ENCODE results near the gene QKI.

Gene QKI

DNA sequence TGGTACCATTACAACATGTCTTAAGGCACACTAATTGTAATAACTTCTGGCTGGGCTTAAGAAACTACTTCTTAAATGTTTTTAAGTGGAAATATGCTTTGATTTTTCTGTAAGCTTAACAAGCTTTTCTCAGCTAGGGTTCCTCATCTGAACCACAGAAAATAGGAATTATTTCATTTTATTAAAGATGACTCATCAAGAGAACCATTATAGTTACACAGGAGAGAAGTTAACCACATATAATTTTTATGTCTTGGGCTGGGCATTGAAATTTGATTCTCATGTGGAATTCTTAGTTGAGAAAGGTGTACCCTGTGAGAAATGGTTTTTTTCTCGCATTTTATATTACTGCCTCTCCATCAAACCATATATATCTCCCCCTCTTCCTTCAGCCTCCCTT is 75.1 kb downstream of the QKI start:
- peak; percentile 2 for DNase-seq (ENCODE audit: low read depth)

DNA sequence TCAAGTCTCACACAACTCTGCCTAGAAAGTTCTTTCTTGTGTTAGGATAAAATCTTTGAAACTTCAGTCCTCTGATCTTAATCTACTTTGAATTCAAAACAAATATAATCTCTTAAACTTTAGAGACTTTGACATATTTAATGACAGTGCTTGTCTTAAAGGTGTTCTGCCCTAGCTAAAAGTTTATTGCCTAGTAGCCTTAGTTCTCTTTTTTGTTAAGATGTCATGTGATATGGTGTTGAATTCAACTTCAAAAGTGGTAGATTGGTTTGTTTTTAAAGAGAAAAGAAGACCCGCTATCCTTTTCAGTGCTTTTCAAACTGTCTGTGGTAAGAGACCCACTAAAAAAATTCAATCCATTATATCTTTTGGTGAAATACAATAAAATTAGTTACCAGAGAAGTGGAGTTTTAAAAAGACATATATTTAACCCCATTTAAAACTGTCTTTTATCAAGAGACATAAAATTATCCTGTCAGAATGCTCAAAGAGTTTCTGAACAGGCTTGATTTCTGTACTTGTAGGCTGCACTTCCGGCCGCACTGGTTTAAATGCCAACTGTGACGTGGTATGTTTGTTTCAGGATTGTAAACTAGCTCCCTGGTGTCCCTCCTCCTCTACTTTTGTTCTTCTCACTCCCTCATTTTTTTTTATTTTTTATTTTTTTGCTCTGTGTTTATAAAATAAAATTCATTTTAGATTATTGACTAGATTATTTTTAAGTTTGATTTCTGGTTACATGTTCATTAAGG is 76.5 kb downstream of the QKI start:
- DNase-seq (ENCODE audit: low read depth): peak; percentile 44

DNA sequence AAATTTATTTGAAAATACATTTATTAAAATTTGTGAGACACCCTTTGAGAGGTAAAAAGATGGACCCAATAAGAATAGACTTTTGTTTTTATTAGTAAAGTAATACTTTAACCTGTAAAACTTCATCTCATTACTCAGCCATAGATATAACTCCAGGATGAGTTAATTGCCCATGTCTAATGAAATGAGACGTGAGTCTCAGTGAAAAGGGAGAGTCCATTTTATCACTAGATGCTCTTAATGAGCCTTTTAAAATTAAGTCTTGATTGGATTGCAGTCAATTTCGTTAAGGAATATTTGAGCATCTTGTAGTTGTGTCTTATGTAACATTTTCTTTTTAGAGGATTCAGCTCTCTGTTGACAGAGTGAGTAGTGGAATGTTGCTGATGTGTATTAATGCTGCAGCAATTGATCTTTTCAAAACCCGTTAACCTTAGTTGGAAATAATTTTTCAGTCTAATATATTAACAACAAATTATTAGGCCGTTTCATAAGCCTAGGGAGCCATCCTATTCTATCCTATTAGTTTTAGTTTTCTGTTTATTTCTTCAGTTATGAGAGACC is 77.3 kb downstream of the QKI start:
- no peak for DNase-seq (ENCODE audit: low read depth)

DNA sequence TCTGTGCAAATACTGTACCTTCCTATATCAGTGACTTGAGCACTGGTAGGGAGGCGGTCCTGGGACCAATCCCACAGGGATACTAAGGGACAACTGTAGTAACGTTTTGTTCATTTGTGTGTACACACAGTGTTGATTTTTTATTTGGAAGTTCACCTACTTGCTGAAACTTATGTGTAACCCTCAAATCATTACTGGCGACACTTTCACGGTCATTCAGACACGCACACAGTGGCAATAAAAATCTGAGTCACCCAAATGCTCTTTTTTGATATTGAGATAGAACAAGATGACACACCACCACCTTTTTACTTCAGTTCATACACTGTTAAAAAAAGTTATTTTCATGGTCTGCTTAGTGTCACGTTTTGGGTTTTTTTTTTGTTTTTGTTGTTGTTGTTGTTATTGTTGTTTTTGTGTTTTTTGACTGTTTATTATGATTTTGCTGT is 79.8 kb downstream of the QKI start:
- DNase-seq (ENCODE audit: low read depth): no peak

DNA sequence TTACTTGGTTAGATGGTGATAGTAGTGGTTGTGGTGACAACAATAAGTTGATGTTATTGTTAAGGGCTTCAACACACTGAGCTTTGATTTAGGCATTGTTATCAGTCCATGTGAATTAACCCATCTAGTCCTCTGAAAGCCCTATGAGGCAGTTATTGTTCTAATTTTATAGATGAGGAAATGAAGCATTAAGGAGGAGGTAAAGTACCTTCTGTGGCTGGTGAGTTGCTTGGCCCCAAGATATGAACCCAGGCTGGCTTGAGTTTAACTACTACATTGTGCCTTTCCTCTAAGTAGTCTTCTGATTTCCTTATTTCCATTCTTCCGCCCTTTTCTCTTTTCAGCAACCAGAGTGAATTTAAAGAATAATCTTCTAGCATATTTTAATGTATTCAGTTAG is 81.7 kb downstream of the QKI start:
- no peak for DNase-seq (ENCODE audit: low read depth)

DNA sequence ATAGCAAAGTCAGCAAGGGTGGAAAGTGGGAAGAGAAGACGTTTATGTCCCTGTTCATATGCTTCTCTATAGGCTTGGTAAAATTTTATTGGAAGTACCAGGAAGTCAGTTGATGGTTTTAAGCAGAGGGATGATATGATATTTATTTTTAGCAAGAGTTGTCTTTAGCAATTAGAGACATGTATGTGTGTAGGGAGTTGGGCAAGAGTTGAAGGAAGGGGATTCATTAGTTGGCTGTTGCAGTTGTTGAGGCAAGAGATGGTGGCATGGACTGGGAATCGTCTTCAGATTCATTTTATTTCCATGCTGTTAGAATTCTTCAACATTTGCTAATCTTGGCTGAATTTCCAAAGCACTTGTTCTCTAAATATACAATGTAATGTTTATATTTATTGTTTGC is 85.6 kb downstream of the QKI start:
- no peak for DNase-seq (ENCODE audit: low read depth)

DNA sequence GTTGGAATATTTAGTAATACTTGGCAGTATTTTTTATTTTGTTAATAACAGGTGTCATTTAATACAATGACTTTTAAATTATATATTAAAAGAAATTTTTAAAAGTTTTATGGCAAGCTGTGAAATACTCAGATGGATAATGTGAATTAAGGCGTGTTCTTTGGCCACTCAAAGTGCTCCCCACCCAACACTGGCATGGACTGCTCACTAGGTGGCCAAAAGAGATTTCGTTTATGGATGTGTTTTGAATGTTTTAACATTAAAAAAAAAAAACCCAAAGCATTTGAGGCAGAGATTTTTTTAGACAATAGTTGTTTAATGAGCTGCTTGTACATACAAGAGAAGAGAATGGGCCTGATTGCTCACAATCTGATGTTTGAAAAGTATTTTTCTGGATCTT is 86.5 kb downstream of the QKI start:
- no peak for DNase-seq (ENCODE audit: low read depth)

DNA sequence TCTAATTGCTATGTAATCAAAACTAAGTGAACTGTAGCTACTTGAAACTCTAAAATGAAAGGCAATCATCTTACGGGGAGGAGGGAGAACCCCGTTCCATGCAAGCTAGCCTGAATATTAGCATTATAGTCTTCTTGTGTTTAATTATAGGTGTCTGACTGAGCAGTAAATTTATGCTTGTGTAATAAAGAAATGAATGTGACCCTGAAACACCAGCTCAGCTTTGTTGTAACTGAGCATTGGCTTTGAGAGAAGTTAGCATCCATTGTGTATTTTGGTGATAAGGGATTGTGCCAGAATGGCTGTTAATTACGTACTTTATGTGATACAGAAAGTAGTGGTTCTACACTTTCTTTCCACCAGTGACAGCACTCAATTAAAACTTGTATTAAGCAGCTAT is 86.9 kb downstream of the QKI start:
- no peak for DNase-seq (ENCODE audit: low read depth)

DNA sequence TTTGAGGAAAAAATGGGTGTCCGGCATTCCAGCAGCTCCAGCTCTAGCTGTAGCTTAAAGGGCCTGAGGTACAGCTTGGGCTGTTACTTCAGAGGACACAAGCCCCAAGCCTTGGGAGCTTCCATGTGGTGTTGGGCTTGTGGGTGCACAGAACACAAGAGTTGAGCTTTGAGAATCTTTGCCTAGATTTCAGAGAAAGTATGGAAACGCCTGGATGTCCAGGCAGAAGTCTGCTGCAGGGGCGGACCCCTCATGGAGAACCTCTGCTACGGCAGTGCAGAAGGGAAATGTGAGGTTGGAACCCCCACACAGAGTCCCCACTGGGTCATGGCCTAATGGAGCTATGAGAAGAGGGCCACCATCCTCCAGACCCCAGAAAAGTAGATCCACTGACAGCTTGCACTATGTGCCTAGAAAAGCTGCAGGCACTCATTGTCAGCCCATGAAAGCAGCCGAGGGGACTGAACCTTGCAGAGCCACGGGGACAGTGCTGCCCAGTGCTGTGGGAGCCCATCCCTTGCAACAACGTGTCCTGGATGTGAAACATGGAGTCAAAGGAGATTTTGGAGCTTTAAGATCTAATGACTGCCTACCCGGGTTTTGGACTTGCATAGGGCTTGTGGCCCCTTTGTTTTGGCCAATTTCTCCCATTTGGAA is 90.6 kb downstream of the QKI start:
- DNase-seq (ENCODE audit: low read depth): no peak

DNA sequence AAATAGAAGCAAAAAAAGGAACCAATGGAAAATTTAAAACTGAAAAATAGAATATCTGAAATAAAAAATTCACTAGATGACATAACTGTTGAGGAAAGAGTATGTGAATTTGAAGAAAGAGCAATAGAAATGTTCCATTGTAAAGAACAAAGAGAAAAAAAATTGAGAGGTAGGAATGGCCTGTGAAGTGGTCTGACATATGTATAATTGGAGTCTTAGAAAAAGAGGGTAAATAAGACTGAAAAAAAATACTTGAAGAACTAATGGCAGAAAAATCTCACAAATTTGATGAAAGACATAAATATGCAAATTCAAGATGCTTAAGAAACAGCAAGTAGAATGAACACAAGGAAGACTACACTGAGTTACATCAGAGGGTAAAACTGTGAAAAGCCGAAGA is 93.4 kb downstream of the QKI start:
- no peak for DNase-seq (ENCODE audit: low read depth)

DNA sequence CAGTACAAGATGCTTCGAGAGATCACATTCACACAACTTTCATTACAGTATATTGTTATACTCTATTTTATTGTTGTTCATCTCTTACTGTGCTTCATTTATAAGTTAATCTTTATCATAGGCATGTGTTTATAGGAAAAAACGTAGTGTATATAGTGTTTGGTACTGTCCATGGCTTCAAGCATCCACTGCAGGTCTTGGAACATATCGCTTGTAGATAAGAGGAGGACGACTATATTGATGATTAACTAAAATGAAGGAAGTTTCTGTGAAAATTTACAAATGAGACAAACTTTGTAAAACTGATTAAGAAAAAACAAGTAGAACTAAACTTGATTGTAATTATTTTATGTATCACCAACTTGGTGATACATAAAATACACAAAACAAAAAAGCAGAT is 98.5 kb downstream of the QKI start:
- DNase-seq (ENCODE audit: low read depth): no peak

DNA sequence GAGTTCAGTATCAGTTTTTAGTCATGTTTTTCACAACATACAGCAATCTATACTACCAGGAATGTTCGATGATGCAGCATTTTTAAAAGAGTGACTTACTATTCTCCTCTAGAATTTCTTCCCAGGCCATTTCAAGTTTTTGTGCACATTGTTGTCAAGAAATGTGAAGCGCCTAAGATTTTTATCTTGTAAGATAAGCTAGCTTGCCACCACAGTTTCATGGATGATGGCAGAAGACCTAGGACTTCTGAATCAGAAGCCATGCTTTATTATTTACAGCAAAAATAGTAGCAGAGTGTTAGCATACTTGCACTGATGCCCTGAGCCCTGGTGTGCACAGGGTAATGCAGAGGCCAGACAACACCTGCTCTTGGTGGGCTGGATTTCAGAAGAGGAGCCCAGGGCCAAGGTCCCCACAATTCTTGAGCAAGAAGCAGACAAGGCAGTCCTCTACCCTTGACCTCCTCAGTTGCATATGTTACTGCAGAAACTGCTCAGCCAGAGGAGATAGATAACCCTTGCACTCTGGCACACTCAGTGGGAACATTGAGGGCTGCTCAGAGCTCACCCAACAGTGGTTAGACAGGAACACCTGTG is 99.2 kb downstream of the QKI start:
- DNase-seq (ENCODE audit: low read depth): no peak

DNA sequence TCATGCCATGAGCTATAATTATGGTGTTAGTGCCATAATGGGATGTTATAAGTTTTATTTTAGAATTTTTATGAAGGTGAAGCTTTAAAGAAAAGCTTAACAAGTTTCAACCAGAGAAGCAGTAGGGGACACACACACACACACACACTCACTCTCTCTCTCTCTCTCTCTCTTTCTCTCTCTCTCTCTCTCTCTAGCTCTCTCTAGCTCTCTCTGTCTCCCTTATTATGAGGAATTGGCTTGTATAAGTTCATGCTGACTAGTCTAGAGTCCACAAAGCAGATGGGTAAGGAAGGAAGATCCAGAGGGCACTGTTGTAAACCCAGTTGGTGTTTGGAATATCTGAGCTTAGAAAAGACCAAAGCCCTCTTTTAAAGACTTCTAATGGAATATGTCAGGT is 102.4 kb downstream of the QKI start:
- no peak for DNase-seq (ENCODE audit: low read depth)

DNA sequence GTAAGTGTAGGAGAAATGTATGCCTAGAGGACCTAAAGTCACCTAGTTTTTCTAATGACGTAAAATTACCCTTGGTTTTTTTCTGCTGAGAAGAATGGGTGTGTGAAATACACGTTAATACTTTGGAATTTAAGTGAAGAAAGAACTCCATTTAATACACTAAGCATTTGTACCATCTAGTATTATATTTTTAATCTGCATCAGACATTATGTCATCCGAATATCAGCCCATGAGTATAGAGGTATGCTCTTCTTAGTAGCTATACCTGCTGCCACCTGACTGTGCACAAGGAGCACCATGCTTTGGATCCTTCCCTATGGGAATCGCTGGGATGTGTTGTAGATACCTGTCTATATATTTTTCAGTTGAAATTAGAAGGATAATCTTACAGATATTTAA is 106.4 kb downstream of the QKI start:
- no peak for DNase-seq (ENCODE audit: low read depth)

DNA sequence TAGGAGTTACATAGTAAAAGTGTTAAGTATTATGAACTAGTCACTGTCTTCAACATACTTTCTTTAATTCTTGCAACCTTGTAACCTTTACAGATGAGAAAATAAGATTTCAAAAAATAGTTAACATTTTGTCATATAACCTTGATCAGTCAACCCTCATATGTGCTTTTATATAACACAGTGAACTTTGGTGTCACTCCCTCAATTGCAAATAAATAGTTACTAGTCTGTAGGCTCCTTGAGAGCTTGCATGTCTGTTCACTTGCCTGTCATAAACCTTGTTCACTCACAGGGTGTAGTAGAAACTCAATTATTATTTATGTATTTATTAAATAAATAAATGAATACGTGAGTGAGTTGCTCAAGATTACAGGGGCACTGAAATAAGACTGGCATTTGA is 107.5 kb downstream of the QKI start:
- no peak for DNase-seq (ENCODE audit: low read depth)

DNA sequence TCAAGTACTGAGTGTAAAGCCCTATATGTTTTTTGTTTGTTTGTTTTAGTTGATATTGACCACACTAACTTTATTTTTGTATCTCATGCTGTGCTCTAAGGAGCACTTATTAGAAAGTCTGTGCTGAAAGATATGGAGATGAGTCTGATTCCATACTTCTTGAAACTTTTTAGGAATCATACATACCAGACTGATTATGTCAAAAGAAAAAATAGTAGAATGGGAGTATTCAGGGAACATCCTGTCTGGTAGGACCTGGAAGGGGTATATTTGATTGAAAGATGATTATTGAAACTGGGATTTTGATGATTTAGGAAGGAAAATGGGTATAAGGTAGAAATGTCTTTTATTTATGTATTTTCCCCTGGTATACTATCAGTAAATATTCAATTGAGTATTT is 111.4 kb downstream of the QKI start:
- no peak for DNase-seq (ENCODE audit: low read depth)

DNA sequence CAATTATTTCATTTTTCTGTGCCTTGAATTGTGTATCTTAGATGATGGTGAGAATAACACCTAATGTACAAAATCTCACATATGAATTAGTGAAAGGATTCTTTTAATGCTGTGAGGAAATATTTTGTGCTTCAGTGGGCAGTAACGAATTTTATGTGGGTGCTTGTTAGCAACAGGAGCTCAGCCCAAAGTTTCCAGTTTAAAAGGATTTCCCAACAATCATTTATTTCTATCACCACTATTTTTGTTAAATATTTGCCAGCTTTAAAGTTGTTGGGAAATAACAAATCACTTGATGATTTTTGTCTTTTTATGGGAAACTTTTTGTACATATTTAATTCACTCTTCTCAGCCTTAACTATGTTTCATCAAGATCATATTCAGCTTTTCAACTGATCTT is 111.8 kb downstream of the QKI start:
- no peak for DNase-seq (ENCODE audit: low read depth)

DNA sequence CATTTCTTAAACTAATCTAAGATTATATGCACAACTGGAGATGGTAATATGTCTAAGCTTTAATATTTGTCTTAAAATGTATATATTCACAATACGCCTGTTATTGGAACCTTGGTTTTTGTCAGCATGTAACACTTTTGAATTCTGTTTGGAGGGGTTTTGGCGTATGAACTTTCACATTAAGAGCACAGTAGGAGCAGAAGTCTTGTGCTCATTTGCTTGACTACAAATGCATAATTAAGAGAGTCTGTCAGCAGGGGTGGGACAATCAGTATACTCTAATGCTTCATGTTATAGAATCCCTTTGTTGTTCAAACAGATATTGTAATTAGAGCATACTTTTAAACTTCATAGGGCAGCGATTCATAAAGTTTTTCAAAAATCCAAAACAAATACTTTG is 112.8 kb downstream of the QKI start:
- no peak for DNase-seq (ENCODE audit: low read depth)

DNA sequence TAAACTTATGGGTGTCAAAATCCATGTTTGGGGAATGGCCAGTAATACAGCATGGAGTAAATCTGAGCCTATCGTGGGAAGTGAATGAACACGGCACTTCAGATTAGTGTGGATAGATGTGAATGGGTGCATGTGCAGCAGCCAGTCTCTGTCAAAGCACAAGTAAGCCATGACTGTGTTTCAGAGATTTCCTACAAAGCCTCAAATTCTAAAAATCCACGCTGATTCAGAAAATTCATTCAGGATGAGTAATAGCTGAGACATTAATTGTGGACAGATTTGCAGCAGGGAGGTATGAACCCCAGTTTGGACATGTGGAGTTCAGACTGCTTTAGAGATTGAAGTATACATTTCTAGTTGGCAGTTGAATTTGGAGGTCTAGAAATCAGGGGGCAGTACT is 115.1 kb downstream of the QKI start:
- peak; percentile 75 for DNase-seq (ENCODE audit: low read depth)

DNA sequence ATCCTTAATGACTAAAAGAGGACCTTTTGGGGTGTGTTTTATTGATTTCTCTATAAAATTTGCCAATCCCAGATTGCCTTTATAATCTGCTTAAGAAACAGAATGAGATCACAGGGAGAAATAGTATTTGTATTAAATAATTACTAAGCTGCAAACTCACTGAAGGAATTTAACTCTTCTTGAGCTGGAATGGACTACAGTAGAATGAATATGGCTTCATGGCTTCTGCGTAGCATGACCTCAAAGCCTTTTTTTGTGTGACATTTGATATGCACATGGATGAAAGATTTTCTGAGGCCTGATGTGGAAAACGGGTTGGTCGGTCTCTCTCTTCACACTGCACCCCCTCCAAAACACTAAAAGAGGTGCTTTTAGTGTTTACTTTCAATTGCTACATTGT is 115.9 kb downstream of the QKI start:
- no peak for DNase-seq (ENCODE audit: low read depth)

DNA sequence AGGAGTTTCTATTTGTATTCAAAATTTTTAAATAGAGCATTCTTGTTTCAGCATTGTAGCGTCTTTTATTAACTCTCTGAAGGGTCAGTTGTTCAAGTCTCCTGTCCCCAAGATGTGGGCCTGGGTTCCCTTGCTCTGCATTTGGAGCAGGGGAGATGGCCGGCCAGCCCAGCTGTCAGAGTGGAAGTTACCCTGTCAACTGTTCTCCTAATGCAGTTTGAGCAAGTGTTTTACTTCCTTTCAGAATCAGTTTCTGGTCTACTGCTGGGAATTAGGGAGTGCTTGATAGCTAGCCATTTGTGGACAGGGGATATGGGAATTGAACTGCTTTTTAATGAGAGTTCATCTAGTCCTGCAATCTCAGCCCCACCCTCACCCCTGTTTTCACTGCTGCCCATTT is 116.6 kb downstream of the QKI start:
- no peak for DNase-seq (ENCODE audit: low read depth)

DNA sequence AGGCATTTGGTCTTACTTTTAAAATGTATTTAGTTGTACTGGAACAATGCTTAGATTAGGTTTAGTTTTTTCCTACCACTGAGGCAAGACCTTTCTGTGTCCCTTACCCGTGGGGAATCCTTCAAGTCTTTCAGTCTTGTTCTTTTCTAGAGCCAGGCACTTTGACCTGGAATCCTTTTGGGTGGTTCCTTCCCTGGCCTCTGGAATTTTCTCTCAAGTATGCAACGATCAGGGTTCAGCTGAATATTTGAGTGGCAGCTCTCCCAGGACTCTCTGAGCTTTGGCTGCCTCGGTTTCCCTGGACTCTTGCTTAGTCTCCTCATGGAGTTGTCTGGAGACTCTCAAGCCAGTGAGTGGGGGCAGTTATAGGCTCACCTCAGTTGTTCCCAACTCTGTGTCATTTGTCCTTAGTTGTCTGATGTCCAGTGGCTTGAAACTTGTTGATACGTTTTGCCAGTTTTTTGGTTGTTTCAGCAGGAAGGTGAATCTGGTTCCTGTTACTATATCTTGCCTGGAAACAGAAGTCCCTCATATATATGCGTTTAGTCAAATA is 118.1 kb downstream of the QKI start:
- DNase-seq (ENCODE audit: low read depth): no peak

DNA sequence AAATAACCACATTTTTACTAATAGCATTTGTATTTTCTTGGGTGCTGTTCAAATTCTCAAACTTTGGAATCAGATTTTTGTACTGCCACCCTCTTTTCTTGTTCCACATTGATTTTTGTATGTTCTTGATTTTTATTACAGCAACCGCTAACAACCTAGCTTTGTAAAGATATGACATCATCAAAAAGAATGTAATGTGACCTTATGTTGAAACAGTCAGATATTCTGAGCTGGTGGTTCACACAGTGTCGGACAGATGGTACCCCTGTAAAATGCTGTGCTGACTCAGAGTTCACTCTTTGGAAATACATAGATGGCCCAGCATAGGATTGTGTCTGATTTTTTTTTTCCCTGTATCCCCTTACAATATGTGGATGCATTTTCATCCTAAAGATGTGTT is 118.9 kb downstream of the QKI start:
- peak; percentile 60 for DNase-seq (ENCODE audit: low read depth)
